LNCaP clone FGC (cell line): ENCODE measurements around the gene KRTAP16-1.

ENCODE experiments used
- DNase-seq: peaks from one replicate; pipeline ENCODE4 v3.0.0-alpha.2; 2011; ENCODE audit warnings: low read depth
- H3K4me3 ChIP-seq: 2 replicates; pipeline ENCODE4 v1.5.1; 2011; ENCODE audit warnings: mild to moderate bottlenecking, low read depth, low read length, control low read depth
- TF ChIP-seq, protein P1 (sequence below): IDR thresholded peaks from 2 replicates; pipeline ENCODE4 v1.5.1; 2012; ENCODE audit warnings: mild to moderate bottlenecking; ENCODE audit not compliant: control insufficient read depth, insufficient read depth; ENCODE audit errors: extremely low read depth

KRTAP16-1 gene

DNA sequence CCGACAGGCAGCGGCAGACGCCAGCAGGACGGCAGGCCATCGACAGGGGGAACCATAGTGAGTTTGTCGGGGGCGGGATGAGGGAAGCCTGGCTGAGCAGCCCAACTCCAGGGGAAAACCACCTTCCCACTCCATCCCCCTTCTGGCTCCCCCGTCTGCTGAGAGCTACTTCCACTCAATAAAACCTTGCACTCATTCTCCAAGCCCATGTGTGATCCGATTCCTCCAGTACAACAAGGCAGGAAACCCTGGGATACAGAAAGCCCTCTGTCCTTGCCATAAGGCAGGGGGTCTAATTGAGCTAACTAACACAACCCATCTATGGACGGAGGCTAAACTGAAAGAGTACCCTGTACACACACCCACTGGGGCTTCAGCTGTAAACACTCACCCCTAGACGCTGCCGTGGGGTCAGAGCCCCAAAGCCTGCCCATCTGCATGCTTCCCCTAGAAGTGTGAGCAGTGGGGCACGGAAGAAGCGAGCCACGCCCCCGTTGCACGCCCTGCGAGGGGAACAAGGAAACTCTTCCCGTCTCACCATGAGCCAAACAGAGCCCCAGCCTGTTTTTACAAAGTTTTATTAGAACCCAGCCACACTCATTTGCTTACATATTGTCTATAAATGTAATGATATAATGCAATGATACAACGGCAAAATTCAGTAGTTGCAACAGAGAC lies 10.5 kb downstream of the KRTAP16-1 start:
- TF ChIP-seq, protein P1, sequence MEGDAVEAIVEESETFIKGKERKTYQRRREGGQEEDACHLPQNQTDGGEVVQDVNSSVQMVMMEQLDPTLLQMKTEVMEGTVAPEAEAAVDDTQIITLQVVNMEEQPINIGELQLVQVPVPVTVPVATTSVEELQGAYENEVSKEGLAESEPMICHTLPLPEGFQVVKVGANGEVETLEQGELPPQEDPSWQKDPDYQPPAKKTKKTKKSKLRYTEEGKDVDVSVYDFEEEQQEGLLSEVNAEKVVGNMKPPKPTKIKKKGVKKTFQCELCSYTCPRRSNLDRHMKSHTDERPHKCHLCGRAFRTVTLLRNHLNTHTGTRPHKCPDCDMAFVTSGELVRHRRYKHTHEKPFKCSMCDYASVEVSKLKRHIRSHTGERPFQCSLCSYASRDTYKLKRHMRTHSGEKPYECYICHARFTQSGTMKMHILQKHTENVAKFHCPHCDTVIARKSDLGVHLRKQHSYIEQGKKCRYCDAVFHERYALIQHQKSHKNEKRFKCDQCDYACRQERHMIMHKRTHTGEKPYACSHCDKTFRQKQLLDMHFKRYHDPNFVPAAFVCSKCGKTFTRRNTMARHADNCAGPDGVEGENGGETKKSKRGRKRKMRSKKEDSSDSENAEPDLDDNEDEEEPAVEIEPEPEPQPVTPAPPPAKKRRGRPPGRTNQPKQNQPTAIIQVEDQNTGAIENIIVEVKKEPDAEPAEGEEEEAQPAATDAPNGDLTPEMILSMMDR, result no peak
- DNase-seq, result no peak
- no peak overlapping the region for H3K4me3 ChIP-seq

DNA sequence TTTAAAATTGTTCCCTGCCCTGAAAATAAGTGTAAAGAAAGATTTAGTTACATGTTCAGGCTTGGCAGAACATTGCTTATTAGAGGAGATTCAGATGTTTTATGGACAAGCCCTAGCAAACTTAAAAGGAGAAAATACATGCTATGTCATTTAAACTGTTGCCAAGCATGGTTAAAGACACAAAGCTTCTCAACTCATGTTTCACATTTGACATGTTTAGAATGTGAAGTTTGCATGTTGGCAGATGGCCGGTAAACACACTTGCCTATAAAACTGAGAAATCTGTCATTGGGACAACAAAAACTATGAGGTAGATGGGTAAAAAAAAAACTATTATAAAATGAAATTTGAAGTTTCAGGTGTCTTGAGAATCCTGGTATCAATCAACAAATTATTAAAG lies 12.3 kb downstream of the KRTAP16-1 start:
- TF ChIP-seq, protein P1, result no peak
- H3K4me3 ChIP-seq, result no peak overlapping the region
- DNase-seq, result no peak

- H3K4me3 ChIP-seq, result no peak overlapping the region
- TF ChIP-seq, protein P1, result no peak
- DNase-seq, result no peak
Measured at GRCh38 chr17:41294016-41294415, 15.1 kb downstream of the KRTAP16-1 start.

DNA sequence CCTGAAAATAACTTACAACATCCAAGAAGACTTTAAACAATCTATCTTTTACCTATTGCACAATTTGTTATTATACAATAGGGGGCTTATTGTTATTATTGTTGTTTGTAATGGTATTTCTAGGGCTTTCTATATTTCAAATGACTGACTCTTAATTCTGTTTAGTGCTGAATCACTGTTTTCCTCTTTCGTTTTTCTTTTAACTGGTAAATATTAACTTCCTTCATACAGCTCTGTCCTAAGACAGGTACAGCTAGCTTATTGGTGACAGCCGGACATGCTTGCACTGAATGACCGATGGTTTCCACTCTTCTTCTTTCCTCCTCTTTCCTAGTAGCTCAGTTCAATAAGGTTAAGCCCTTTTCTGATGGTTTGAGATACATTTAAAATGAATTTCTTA lies 22.1 kb downstream of the KRTAP16-1 start:
- H3K4me3 ChIP-seq, result no peak overlapping the region
- DNase-seq, result no peak
- TF ChIP-seq, protein P1, result no peak

GRCh38 chr17:41284546-41284945 lies 24.6 kb downstream of the KRTAP16-1 start:
- DNase-seq, result no peak
- TF ChIP-seq, protein P1, result no peak
- no peak overlapping the region for H3K4me3 ChIP-seq

DNA sequence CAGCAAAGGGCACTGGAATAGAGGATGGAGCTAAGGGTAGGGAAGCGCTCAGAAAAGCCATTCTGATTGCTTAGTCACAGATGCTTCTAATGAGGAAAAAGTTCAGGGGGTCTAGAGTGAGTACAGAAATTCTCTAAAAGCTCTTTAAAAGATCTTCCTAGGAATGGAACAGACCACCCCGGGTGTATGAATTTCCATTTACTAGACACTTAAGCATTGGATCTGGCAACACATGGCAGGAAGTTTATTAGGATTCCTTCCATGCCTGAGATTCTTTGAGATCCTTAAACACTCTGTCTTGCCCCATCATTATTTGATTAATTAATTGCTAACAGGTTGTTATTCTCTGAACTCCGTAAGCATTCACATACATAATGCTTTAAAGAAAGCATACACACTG lies 25.1 kb downstream of the KRTAP16-1 start:
- H3K4me3 ChIP-seq, result no peak overlapping the region
- DNase-seq, result no peak
- TF ChIP-seq, protein P1, result no peak
